OCI-LY3 (cell line): ENCODE measurements around the gene FAM234A.

ENCODE experiments used
- CTCF ChIP-seq: fragments of 200-600, 300-600 bp; sonication (generic); IDR thresholded peaks from 2 replicates; pipeline ENCODE4 v1.5.1; 2014; ENCODE audit warnings: antibody characterized with exemption, low read length, low read depth
- EZH2phosphoT487 ChIP-seq: fragments of 200-600 bp; shearing (Covaris generic); IDR thresholded peaks from 2 replicates; pipeline ENCODE4 v1.6.1; 2018; ENCODE audit warnings: antibody characterized with exemption, mixed run types, low read depth

- no peak for TF ChIP-seq CTCF
- no peak for TF ChIP-seq EZH2phosphoT487
These were observed 33.8 kb downstream of the FAM234A start for GRCh38 chr16:268141-269053.
